ENCODE data around the gene ENOPH1. TPM values are rescaled to one million over a fixed set of nuclear protein-coding genes. Genes with fewer than 3 reads are reported as not detected.

Gene ENOPH1
- total and polyA plus RNA-seq, 9 of the 15 experiments (the other 6 are each of a cell fraction or from before 2014, with no cell fraction given) = 29.8 to 71.4 (median 48.9) TPM

DNA sequence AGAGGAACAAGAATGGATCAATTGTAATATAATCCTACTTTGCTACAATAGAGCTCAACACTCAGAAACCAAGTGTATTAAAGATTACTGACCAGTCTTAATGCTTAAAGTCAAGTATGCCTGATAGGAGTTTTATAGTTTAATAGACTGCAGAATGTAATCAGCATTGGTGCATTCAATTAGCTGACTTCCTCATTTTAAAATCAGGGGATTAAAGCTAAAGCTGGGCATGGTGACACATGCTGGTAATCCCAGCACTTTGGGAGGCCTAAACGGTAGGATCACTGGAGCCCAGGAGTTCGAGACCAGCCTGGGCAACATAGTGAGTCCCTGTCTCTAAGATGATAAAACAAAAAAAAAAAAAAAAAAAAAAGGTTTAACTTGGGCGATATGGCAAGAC lies 10.9 kb upstream of the ENOPH1 start:
- Histone ChIP-seq H3K79me2 (ENCODE audit: control insufficient read depth, insufficient read depth, low read length) (no peaks in the 10 kb centered on the region), H3K9me3 (replicated peaks; ENCODE audit: control insufficient read depth, insufficient read depth, low read depth, low read length) (no peaks in the 10 kb centered on the region), H3K27ac (ENCODE audit: extremely low read depth, low read depth, low read length) (no peak overlapping the region), H3K36me3 (ENCODE audit: control insufficient read depth, insufficient read depth, low read length) (peaks cover 11% of the 10 kb centered on the region), H3K4me3 (no peak overlapping the region), H3K4me2 (ENCODE audit: insufficient read depth, low read length) (no peak overlapping the region), H3K9ac (ENCODE audit: insufficient read depth in 1 of 2, low read depth in 2 of 2, low read length in 2 of 2) (no peak overlapping the region), H4K20me1 (replicated peaks; ENCODE audit: control insufficient read depth, insufficient read depth, low read length) (0 out of 2 replicates have a peak, but pooled peaks cover 11% of the 10 kb centered on the region), H3K27me3 (ENCODE audit: control insufficient read depth in 2 of 2, insufficient read depth in 2 of 2, low read length in 2 of 2) (no peaks in the 10 kb centered on the region), H3K9me1 (ENCODE audit: control insufficient read depth, insufficient read depth, low read length) (no peaks in the 10 kb centered on the region), H3K4me1 (replicated peaks in 1 of 2; ENCODE audit: control insufficient read depth in 2 of 2, insufficient read depth in 2 of 2, low read length in 2 of 2) (0 out of 5 replicates have a peak, but pooled peaks cover 0 to 2% of the 10 kb centered on the region in 2 experiments), H2AFZ (ENCODE audit: low read depth, low read length) (no peak overlapping the region)
- peak; percentile 86 for TF ChIP-seq SPI1 (IDR thresholded peaks at IDR 0.05; ENCODE audit: borderline replicate concordance, low read depth, low read length)
- TF ChIP-seq ZNF551 (CRISPR knock-in tag; IDR thresholded peaks at IDR 0.05) = no peak
- no peak for TF ChIP-seq MAFG (tag; conservative IDR thresholded peaks at IDR 0.05)
- TF ChIP-seq ZNF586 (CRISPR knock-in tag; conservative IDR thresholded peaks at IDR 0.05) = no peak
- no peak for TF ChIP-seq HDAC1 (IDR thresholded peaks at IDR 0.05)
- no peak for TF ChIP-seq ZNF184 (CRISPR knock-in tag; IDR thresholded peaks at IDR 0.05)
- TF ChIP-seq CHD1 (IDR thresholded peaks at IDR 0.05; ENCODE audit: low read length) = no peak
- intact Hi-C loops (cut with micrococcal nuclease) = no loop called here
- no TSS peak for BruUV-seq (replicated peaks)
- WGBS (ENCODE audit: insufficient coverage, low coverage, missing lambda C conversion rate) = 38% methylated on average over 2 of the region's 3 CpGs
- DNase-seq (ENCODE audit: extremely low read depth in 1 of 4, low spot score in 3 of 4) = no peak
- in situ Hi-C loops (cut with MboI) = no loop called here
- no peak for FAIRE-seq
- POLR2A ChIA-PET = interaction anchor here (0.9 to 1.9 kb wide), 2 partner anchors 10 to 45 kb away, joined by 3 to 13 read pairs; no protein-coding TSS in a partner anchor
- CTCF ChIA-PET (ENCODE audit: low intra/inter-chr PET ratio) = no interaction called here
- no peak for ATAC-seq
